22Rv1 (cell line): ENCODE results near the gene LRR1.
A peak's percentile ranks its signal among the peaks of the same experiment; 100 is the strongest.

Experiments
- H3K27ac ChIP-seq: fragments of 450-650 bp; 2 replicates; pipeline ENCODE4 v1.5.1; 2017
- ZFX ChIP-seq: fragments of 450-650 bp; IDR thresholded peaks from 2 replicates; pipeline ENCODE4 v1.6.1; 2017; ENCODE audit warnings: antibody characterized with exemption, borderline replicate concordance
- TF ChIP-seq, protein P1 (sequence below): fragments of 450-650 bp; IDR thresholded peaks from 2 replicates; pipeline ENCODE4 v1.5.1; 2017; ENCODE audit warnings: mild to moderate bottlenecking

LRR1 gene

DNA sequence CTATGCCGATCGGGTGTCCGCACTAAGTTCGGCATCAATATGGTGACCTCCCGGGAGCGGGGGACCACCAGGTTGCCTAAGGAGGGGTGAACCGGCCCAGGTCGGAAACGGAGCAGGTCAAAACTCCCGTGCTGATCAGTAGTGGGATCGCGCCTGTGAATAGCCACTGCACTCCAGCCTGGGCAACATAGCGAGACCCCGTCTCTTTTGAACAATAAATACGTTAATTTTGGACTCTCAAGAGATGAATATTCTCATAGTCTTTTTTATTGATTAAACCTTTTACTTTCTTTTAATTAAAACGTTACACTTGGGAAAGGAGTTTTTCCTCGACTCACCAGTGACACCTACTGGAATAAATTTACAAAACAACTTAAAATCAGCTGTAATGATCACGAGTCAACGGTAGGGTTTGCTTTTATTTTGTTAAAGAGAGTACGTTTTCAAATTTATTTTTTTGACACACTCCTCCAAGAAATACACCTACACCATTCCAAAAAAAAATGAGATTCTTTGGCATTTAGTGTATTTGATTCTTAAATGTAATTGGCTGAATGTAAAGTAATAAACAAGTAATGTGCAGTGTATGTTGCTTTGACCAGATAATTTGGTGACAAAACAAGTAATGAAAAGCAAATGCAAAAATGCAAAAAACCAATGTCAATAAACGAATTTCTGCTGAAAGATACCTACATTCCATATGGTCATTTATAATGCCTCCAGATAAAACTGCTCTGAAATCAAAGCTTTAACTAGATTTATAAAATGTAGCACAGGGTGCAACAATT, 11.9 kb upstream of the LRR1 start:
- TF ChIP-seq, protein P1, sequence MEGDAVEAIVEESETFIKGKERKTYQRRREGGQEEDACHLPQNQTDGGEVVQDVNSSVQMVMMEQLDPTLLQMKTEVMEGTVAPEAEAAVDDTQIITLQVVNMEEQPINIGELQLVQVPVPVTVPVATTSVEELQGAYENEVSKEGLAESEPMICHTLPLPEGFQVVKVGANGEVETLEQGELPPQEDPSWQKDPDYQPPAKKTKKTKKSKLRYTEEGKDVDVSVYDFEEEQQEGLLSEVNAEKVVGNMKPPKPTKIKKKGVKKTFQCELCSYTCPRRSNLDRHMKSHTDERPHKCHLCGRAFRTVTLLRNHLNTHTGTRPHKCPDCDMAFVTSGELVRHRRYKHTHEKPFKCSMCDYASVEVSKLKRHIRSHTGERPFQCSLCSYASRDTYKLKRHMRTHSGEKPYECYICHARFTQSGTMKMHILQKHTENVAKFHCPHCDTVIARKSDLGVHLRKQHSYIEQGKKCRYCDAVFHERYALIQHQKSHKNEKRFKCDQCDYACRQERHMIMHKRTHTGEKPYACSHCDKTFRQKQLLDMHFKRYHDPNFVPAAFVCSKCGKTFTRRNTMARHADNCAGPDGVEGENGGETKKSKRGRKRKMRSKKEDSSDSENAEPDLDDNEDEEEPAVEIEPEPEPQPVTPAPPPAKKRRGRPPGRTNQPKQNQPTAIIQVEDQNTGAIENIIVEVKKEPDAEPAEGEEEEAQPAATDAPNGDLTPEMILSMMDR: peak; percentile 95
- TF ChIP-seq ZFX: no peak
- peak overlapping the region; percentile 88 for H3K27ac ChIP-seq

DNA sequence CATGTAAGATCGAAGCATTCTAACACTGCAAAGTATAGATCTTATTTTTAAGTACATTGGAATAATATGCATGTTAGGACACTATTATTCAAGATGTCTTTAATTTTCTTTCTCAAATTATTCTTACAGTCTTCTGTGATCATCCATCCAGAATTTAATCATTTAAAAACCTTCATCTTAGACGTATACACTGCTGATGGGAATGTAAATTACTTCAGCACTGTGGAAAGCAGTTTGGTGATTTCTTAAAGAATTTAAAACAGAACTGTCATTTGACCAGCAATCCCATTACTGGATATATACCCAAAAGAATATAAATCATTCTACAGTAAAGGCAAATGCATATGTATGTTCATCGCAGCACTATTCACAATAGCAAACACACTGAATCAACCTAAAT, 9.4 kb upstream of the LRR1 start:
- H3K27ac ChIP-seq: no peak overlapping the region
- no peak for TF ChIP-seq ZFX
- TF ChIP-seq, protein P1: no peak

- no peak overlapping the region for H3K27ac ChIP-seq
- no peak for TF ChIP-seq ZFX
- TF ChIP-seq, protein P1: no peak
Measured at GRCh38 chr14:49593016-49593415, 5.7 kb upstream of the LRR1 start.

DNA sequence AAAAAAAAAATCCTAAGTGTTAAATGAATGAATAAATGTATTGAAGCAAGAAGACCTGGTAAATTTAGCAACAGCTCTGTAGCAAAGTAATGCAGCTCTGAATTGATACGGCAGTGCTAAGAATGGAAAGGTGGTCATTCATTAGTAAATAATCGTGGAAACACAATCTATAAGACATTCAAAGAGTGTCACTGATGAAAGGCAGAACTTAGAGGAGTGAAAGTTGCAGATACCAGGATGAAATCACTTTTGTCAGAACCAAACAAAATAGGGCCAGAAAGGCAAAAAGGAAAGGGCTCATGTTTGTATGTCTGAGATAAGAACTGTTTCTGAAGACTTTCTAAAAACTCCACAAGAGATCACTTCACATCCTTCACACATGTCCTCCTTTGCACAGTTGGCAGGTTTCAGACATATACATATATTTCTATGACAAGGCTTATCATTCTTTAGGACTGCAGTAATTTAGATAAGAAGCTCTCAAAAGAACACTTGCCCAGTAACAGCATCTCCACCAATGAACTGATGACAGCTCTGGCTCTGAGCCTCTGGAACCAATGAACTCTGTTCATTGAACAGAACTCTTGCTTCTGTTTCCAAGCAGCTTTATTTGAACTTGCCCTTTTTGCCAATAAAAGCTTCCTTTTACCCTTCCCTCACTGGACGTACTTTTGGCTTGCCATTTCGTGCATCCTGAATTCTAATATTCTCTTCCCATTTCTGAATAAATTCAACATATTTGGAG, 4.2 kb upstream of the LRR1 start:
- H3K27ac ChIP-seq: 0 out of 2 replicates have a peak overlapping the region, but pooled peaks have one; percentile 7
- TF ChIP-seq ZFX: no peak
- TF ChIP-seq, protein P1: no peak

DNA sequence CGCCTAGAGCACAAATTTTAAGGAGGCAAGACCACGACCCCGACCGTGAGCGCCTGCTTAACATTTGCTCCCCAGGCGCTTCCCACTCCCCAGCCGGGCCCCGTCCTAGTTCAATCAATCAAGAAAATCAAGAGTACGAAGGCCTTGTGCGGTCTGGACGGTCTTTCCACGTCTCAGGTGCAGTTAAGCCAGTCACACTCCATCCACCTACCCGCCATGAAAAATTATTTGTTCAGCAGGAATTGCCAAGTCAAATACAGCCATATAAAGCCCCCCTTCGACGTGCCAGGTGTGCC, 603 bp upstream of the LRR1 start:
- no peak for TF ChIP-seq ZFX
- peak overlapping the region; percentile 98 for H3K27ac ChIP-seq

DNA sequence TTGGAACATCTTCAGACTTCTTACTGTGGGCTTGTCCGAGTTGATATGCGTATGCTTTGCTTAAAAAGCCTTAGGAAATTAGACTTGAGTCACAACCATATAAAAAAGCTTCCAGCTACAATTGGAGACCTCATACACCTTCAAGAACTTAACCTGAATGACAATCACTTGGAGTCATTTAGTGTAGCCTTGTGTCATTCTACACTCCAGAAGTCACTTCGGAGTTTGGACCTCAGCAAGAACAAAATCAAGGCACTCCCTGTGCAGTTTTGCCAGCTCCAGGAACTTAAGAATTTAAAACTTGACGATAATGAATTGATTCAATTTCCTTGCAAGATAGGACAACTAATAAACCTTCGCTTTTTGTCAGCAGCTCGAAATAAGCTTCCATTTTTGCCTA, 8.8 kb downstream of the LRR1 start:
- no peak overlapping the region for H3K27ac ChIP-seq
- TF ChIP-seq, protein P1: no peak
- TF ChIP-seq ZFX: no peak

GRCh38 chr14:49612251-49612650, 13.5 kb downstream of the LRR1 start:
- no peak overlapping the region for H3K27ac ChIP-seq
- no peak for TF ChIP-seq ZFX
- TF ChIP-seq, protein P1: no peak
